HG03103 (cell line): Measurements from ENCODE around the gene CPEB4.

ENCODE experiments used
- ATAC-seq: cut with Tn5 transposase; IDR thresholded peaks from one replicate; pipeline ENCODE4 v1.9.1; 2021; ENCODE audit warnings: low read depth; ENCODE audit not compliant: unreplicated experiment

Gene CPEB4

GRCh38 chr5:173970878-173971650 lies 82.9 kb downstream of the CPEB4 start:
- ATAC-seq: no peak

GRCh38 chr5:173971681-173972345 lies 83.7 kb downstream of the CPEB4 start:
- no peak for ATAC-seq

- ATAC-seq: no peak
Observed at GRCh38 chr5:173972607-173972924, 84.4 kb downstream of the CPEB4 start.

GRCh38 chr5:173972925-173973615 lies 84.9 kb downstream of the CPEB4 start:
- ATAC-seq: peak; percentile 61

- ATAC-seq: peak; percentile 11
Observed at GRCh38 chr5:173973616-173973969, 85.4 kb downstream of the CPEB4 start.

- ATAC-seq: no peak
Observed at GRCh38 chr5:173974688-173975239, 86.6 kb downstream of the CPEB4 start.

DNA sequence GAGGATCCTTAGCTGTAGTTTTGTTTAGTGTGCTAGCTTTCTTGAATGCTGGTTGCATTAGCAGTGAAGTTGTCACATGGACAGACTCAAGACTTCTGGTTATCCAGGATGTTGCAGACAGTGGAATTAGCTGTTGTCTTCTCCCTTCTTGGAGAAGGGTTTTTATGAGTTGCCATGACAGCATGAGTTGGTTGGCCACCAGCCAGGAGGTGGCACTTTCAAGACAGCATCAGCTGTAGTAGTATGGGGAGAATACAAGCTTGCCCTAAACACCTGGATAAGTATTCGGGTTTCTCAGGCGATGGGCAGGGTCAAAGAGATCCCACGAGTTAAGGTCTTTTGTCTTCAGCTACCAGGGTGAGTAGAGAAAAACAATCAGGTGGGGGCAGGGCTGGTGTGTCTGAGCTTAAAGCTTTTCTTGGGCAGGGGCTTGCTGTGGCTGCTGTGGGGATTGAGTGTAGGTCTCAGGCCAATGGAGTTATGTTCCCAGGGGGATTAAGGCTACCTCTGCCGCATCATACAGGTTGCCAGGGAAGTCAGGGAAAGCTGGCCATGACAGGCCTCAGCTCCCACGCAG lies 93.1 kb downstream of the CPEB4 start:
- ATAC-seq: no peak

GRCh38 chr5:173984218-173984617 lies 96.1 kb downstream of the CPEB4 start:
- ATAC-seq: no peak

- ATAC-seq: no peak
Observed at GRCh38 chr5:173988554-173989431, 100.6 kb downstream of the CPEB4 start, which contains the start of gene C5orf47. Gene C5orf47, plus strand, starts transcription at chr5:173989170. Its CDS starts 94 bp downstream, at chr5:173989264.

- no peak for ATAC-seq
Observed at GRCh38 chr5:173989432-173990082, 101.4 kb downstream of the CPEB4 start.

DNA sequence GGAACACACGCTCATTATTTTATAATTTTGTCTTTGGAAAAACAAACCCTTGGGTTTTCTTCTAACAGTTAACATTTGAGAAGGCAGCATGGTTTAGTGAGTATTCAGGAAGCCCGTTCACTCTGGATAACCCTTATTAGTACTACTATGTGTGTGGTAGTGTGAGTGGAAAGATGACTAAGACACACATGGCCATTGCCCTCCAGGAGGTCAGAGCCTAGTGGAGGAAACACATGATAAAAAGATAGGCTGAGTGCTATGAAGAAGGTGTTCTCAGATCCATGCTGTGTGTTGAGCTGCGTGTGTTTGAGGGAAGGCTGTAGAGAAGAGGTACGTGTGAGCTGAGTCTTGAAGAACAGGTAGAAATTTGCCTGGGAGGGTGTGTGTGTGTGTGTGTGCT lies 109.2 kb downstream of the CPEB4 start:
- ATAC-seq: no peak

DNA sequence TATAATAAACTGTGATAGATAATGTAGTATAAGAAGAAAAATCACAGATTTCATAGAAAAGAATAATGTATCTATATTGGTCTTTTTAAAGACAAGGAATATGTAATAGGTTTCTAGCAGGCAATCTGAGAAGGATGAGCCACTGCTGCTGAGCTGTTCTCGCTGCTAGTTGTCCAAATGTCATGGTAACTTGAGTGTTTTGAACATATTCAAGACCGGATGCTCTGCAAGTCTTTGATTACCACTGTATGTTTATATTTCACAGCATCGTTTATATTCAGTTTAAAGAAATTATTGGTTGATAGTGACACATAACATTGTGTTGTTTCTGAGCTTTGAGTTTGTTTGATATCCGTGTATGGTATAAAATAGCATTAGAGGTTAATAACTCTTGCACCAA lies 110.4 kb downstream of the CPEB4 start:
- no peak for ATAC-seq

DNA sequence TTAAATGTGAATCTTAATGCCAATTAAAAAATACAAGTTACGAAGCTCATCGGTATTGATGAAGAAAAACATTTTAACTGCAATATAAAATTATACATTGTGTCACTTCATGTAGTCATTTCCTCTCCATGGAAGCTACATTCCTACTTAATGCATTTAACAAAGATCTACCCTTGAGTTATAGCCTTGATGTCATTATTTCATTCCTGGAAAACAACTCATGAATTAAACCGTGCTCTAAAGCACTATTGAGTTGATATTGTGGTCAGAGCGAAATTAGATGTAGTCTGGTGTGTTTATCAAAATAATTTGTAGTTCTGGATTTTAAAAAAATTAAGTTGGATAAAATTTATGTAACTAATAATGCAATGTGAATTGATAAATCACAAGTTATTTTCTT lies 111.9 kb downstream of the CPEB4 start:
- no peak for ATAC-seq

DNA sequence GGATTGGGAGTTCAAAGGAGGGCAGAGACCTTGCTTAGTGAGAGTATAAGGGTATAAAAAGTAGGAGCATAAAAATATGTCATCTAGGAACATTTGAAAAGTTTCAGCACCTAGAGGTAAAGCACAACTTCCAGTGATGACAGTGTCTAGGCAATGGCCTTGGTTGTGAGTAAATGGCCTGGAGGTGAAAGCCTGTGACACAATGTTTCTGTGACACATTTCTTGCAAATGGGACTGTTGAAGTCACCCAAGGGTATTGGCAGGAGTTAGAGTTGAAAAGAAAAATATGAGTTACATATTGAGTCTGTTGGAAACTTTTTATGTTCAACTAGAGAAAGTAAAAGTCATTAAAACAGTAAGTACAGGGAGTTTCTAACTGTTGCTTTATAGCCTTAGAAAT lies 115.6 kb downstream of the CPEB4 start:
- no peak for ATAC-seq

GRCh38 chr5:174008922-174009321 lies 120.8 kb downstream of the CPEB4 start:
- ATAC-seq: no peak

DNA sequence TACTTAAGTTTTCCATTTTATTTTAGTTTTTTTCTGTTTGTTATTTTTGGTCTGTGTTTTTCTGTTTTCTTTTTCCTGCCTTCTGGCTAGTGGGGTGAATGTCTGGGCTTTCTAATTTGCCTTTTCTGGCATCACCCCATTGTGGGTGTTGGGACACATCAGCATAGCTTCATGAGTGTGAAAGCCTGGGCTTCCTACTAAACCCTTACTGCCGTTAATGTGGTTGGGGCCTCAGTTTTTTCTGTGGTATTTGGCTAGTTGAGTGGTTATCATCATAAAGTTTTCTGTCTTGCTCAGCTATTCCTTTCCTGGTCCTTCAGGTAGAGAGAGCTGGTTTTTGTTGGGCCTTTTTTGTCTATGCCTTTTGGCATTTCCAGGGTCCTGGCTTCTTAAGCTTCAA lies 122.2 kb downstream of the CPEB4 start:
- no peak for ATAC-seq

DNA sequence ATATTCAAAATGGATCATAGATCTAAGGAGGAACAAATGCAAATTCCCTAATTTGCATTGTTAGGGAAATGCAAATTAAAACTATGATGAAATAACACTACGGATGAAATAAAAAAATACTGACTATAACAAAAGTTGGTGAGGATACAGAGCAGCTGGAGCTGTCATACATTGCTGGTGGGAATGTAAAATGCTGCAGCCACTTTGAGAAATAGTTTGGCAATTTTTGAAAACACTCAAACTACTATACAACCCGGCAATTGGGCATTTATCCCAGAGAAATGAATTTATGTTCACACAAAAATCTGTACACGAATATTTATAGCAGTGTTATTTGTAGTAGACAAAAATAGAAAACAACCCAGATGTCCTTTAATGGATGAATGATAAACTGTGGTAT lies 123.3 kb downstream of the CPEB4 start:
- no peak for ATAC-seq
